CD4-positive, CD25-positive, alpha-beta regulatory T cell (primary cell): ENCODE data around the gene NASP. TPM values are rescaled to one million over a fixed set of nuclear protein-coding genes. Genes with fewer than 3 reads are reported as not detected.
"Not testable (repeated sequence)": the region's sequence is repeated elsewhere in the genome, so short reads cannot be mapped to it uniquely, and the experiment has no call there.

Source experiments
- ATAC-seq, 2 donors: fragments of 150-1000 bp; cut with Tn5 transposase; one replicate each; pipeline ENCODE4 v1.10.0; 2021; ENCODE audit warnings: low read depth in 2 of 2, moderate number of reproducible peaks in 2 of 2, moderate library complexity in 1 of 2
- DNase-seq, 3 donors: peaks; one replicate each; pipeline versions ENCODE4 v3.0.0 to v3.0.0-alpha.2; 2012 to 2022; ENCODE audit warnings: mixed read lengths in 1 of 3
- H3K27ac ChIP-seq: one replicate; pipeline ENCODE4 v1.7.0; 2013; ENCODE audit warnings: mild to moderate bottlenecking, low read length; ENCODE audit not compliant: insufficient read depth, poor library complexity, severe bottlenecking
- H3K27me3 ChIP-seq: one replicate; pipeline ENCODE4 v1.7.0; 2013; ENCODE audit warnings: low read length; ENCODE audit not compliant: control insufficient read depth, insufficient read depth
- H3K36me3 ChIP-seq: one replicate; pipeline ENCODE4 v1.7.0; 2013; ENCODE audit warnings: mild to moderate bottlenecking, low read length, moderate library complexity; ENCODE audit not compliant: control insufficient read depth, insufficient read depth
- H3K4me1 ChIP-seq: 2 replicates; pipeline ENCODE4 v1.7.0; 2013; ENCODE audit warnings: mild to moderate bottlenecking, low read length; ENCODE audit not compliant: insufficient read depth, control insufficient read depth, poor library complexity, severe bottlenecking
- H3K4me3 ChIP-seq: one replicate; pipeline ENCODE4 v1.7.0; 2013; ENCODE audit warnings: low read depth, mild to moderate bottlenecking, low read length, moderate library complexity
- H3K9me3 ChIP-seq, 2 experiments: 1 replicate in 1 of 2; 2 replicates in 1 of 2; pipeline ENCODE4 v1.7.0; 2013; ENCODE audit warnings: low read length in 2 of 2, mild to moderate bottlenecking in 1 of 2, moderate library complexity in 1 of 2; ENCODE audit not compliant: control insufficient read depth in 2 of 2
- H3K27ac Mint-ChIP-seq, 3 donors: one replicate each; pipeline ENCODE4 v1.8.0; 2020 to 2022; ENCODE audit warnings: mild to moderate bottlenecking in 3 of 3, mixed read lengths in 3 of 3, moderate library complexity in 2 of 3
- H3K27me3 Mint-ChIP-seq: one replicate; pipeline ENCODE4 v1.8.0; 2022; ENCODE audit warnings: mild to moderate bottlenecking, mixed read lengths
- H3K36me3 Mint-ChIP-seq: one replicate; pipeline ENCODE4 v1.8.0; 2020; ENCODE audit warnings: mixed read lengths
- H3K4me1 Mint-ChIP-seq, 4 donors: one replicate each; pipeline ENCODE4 v1.8.0; 2020 to 2022; ENCODE audit warnings: mixed read lengths in 4 of 4, mild to moderate bottlenecking in 1 of 4
- H3K4me3 Mint-ChIP-seq, 4 donors: one replicate each; pipeline ENCODE4 v1.8.0; 2020 to 2022; ENCODE audit warnings: mild to moderate bottlenecking in 4 of 4, mixed read lengths in 4 of 4, moderate library complexity in 3 of 4
- H3K9me3 Mint-ChIP-seq, 7 donors: one replicate each; pipeline ENCODE4 v1.8.0; 2020 to 2022; ENCODE audit warnings: mixed read lengths in 7 of 7, mild to moderate bottlenecking in 3 of 7, moderate library complexity in 2 of 7
- polyA plus RNA-seq, 4 donors: library from polyadenylated mRNA; unstranded; fragments of 300-500 nt; fragmentation: Illumina TruSeq; gene quantifications; one replicate each; pipeline ENCODE4 v1.2.3, GENCODE V29; 2021
- total RNA-seq: library from RNA; stranded (reverse); gene quantifications from one replicate; pipeline ENCODE4 v1.2.3, GENCODE V29; 2022

Gene NASP
- total and polyA plus RNA-seq, 5 donors from 2014 or later, result 77.8 to 147 (median 81.7) TPM

DNA sequence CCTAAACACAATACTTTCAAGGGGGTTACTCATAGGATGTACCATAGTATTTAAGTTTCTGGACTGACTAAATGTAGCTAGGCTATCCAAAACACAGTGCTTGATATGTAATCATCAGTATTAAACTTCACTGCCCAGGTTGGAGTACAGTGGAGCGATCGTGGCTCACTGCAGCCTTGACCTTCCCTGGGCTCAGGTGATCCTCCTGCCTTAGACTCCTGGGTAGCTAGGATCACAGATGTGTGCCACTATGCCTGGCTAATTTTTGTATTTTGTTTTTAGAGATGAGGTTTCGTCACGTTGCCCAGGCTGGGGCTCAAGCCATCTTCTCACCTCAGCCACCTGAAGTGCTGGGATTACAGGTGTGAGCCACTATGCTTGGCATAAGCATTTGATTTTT, 10.6 kb downstream of the NASP start:
- DNase-seq, result no peak
- Mint-ChIP-seq H3K36me3 (peaks cover 22% of the 10 kb centered on the region), H3K9me3 (no peaks in the 10 kb centered on the region), H3K4me1 (peaks cover 0 to 45% (median 27%) of the 10 kb centered on the region in 4 donors), H3K27ac (peak overlapping the region in 1 of 3 donors; percentile 17), H3K27me3 (no peaks in the 10 kb centered on the region), H3K4me3 (no peak overlapping the region)
- Histone ChIP-seq H3K27me3 (no peaks in the 10 kb centered on the region), H3K4me3 (no peak overlapping the region), H3K36me3 (peaks cover 50% of the 10 kb centered on the region), H3K9me3 (no peaks in the 10 kb centered on the region), H3K4me1 (peaks cover 5% of the 10 kb centered on the region), H3K27ac (no peak overlapping the region)
- no peak for ATAC-seq

DNA sequence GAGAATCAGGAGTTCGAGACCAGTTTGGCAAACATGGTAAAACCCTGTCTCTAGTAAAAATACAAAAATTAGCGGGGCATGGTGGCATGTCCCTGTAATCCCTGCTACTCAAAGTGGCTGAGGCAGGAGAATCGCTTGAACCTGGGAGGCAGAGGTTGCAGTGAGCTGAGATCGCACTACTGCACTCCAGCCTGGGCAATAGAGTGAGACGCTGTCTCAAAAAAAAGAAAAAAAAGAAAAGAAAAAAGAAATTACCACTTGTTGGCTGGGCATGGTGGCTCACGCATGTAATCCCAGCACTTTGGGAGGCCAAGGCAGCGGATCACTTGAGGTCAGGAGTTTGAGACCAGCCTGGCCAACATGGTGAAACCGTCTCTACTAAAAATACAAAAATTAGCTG, 12.9 kb downstream of the NASP start:
- not testable (repeated sequence) for DNase-seq, H3K27me3 ChIP-seq, H3K9me3 ChIP-seq, ATAC-seq, H3K4me3 ChIP-seq, H3K9me3 Mint-ChIP-seq, H3K4me1 ChIP-seq, H3K27ac ChIP-seq, H3K27ac Mint-ChIP-seq, H3K27me3 Mint-ChIP-seq, H3K4me3 Mint-ChIP-seq
- Mint-ChIP-seq H3K4me1 (peaks cover 17 to 50% (median 33%) of the 10 kb centered on the region in 4 donors), H3K36me3 (peaks cover 29% of the 10 kb centered on the region)
- peaks cover 41% of the 10 kb centered on the region for H3K36me3 ChIP-seq

DNA sequence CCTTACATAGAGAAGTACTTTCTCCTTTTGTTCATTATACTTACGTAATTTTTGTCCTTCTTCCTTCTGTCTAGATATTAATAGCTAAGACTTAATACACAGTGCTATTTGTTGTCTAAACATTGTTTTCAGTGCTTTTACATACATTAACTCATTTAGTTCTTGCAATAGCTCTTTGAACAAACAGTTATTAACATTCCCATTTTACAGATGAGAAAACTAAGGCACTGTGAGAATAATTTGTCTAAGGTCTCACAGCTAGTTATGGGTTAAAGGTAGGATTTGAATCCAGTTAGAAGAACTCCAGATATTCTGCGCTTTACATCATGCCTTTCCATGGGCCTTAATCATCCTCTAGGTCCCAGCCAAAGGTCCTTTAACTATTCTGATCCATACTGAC, 20.4 kb downstream of the NASP start:
- ATAC-seq, result no peak

DNA sequence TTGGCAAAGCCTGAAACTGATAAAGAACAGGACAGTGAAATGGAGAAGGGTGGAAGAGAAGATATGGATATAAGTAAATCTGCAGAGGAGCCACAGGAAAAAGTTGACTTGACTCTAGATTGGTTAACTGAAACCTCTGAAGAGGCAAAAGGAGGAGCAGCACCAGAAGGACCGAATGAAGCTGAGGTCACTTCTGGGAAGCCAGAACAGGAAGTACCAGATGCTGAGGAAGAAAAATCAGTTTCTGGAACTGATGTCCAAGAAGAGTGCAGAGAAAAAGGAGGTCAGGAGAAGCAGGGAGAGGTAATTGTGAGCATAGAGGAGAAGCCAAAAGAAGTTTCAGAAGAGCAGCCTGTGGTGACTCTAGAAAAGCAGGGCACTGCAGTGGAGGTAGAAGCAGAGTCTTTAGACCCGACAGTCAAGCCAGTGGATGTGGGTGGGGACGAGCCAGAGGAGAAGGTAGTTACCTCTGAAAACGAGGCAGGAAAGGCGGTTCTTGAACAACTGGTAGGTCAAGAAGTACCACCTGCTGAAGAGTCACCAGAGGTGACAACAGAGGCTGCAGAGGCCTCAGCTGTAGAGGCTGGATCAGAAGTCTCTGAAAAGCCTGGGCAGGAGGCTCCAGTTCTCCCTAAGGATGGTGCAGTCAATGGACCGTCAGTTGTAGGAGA, 23.7 kb downstream of the NASP start:
- H3K4me1 Mint-ChIP-seq, result peaks cover 31 to 42% (median 36%) of the 10 kb centered on the region in 4 donors
- no peaks in the 10 kb centered on the region for H3K9me3 Mint-ChIP-seq
- no peaks in the 10 kb centered on the region for H3K27me3 Mint-ChIP-seq
- no peaks in the 10 kb centered on the region for H3K27me3 ChIP-seq
- no peaks in the 10 kb centered on the region for H3K9me3 ChIP-seq
- H3K27ac ChIP-seq, result no peak overlapping the region
- peak overlapping the region; percentile 82 to 92 (median 88) for H3K27ac Mint-ChIP-seq
- H3K36me3 ChIP-seq, result peaks cover 58% of the 10 kb centered on the region
- peak in 1 of 2 donors; percentile 30 for ATAC-seq
- DNase-seq, result peak in 1 of 3 donors; percentile 17
- peak overlapping the region in 2 of 4 donors; percentile 0 to 49 for H3K4me3 Mint-ChIP-seq
- H3K4me3 ChIP-seq, result no peak overlapping the region
- H3K36me3 Mint-ChIP-seq, result peaks cover 48% of the 10 kb centered on the region
- peaks cover 8% of the 10 kb centered on the region for H3K4me1 ChIP-seq

More for the DNA sequence above, 20.4 kb downstream of the NASP start:
- Mint-ChIP-seq H3K27ac (no peak overlapping the region), H3K4me1 (peaks cover 49 to 61% (median 54%) of the 10 kb centered on the region in 4 donors), H3K36me3 (peaks cover 49% of the 10 kb centered on the region), H3K27me3 (no peaks in the 10 kb centered on the region), H3K9me3 (no peaks in the 10 kb centered on the region), H3K4me3 (no peak overlapping the region)
- no peak overlapping the region for H3K4me3 ChIP-seq
- no peaks in the 10 kb centered on the region for H3K27me3 ChIP-seq
- no peak overlapping the region for H3K27ac ChIP-seq
- peaks cover 47% of the 10 kb centered on the region for H3K36me3 ChIP-seq
- no peaks in the 10 kb centered on the region for H3K9me3 ChIP-seq
- H3K4me1 ChIP-seq, result peaks cover 8% of the 10 kb centered on the region
- no peak for DNase-seq

DNA sequence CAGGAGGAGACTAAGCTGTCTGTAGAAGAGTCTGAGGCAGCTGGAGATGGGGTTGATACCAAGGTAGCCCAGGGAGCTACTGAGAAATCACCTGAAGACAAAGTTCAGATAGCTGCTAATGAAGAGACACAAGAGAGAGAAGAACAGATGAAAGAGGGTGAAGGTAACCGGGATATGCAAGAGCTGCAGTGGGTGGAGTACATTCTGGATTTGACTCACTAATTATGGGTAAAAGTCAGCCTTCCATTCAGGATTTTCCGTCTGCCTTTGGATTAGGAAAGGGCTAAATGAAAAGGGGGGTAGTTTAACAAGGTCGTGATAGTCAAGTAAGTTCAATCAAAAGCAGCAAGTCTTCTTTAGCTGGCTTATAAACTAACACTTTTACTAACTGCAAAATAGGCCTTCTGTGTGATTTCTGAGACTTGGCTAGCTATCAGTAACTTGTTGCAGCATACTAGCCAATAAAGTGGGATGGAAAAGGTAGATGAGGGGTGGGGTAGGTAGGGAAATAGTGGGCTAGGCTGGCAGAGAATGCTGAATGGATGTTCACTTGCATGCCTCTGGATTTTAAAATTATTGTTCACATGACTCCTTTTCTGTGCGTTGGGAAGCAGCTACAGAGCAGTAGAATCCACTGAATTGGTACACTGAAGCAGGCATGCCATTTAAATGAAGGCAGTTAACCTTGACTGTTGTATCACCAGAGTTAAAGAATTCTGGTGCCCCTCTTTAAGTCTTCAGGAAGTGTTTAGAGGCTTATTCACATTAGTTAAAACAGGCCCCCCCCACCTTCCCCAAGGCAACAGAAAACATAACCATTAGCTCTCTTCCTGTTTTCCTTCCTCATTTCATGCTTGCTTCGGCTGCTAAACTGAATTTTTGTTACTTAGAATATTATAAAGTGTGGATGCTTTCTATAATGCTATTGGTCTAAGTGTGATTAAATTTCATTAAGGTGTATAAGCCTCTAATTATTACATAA, 24.6 kb downstream of the NASP start:
- Histone ChIP-seq H3K27me3 (no peaks in the 10 kb centered on the region), H3K9me3 (no peaks in the 10 kb centered on the region), H3K36me3 (peaks cover 58% of the 10 kb centered on the region), H3K4me1 (peaks cover 8% of the 10 kb centered on the region), H3K4me3 (peak overlapping the region; percentile 40), H3K27ac (no peak overlapping the region)
- peak in 1 of 2 donors; percentile 42 for ATAC-seq
- peak overlapping the region in 2 of 4 donors; percentile 23 to 46 for H3K4me3 Mint-ChIP-seq
- no peaks in the 10 kb centered on the region for H3K27me3 Mint-ChIP-seq
- H3K36me3 Mint-ChIP-seq, result peaks cover 52% of the 10 kb centered on the region
- DNase-seq, result peak in 1 of 3 donors; percentile 23
- H3K27ac Mint-ChIP-seq, result peak overlapping the region; percentile 82 to 92 (median 88)
- no peaks in the 10 kb centered on the region for H3K9me3 Mint-ChIP-seq
- peaks cover 31 to 43% (median 36%) of the 10 kb centered on the region in 4 donors for H3K4me1 Mint-ChIP-seq

DNA sequence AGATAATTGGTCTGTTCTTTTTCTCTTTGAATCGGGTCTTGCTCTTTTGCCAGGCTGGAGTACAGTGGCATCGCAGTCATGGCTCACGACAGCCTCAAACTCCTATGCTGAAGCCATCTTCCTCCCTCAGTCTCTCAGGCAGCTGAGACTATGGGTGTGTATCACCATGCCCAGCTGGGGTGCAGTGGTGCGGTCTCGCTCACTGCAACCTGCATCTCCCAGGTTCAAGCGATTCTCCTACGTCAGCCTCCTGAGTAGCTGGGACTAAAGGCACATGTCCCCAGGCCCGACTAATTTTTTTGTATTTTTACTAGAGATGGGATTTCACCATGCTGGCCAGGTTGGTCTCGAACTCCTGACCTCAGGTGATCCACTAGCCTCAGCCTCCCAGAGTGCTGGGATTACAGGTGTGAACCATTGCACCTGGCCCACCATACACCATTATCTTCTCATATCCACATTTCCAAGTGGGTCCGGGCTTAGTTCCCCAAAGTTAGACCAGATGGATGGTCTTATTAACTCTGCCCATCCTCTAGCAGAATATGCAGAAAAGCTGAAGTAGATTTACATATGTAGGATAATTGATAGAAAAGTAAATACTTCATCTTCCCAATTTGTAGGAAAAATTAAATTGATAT, 26.9 kb downstream of the NASP start:
- Histone ChIP-seq H3K36me3 (peaks cover 63% of the 10 kb centered on the region), H3K27ac (no peak overlapping the region), H3K27me3 (no peaks in the 10 kb centered on the region), H3K4me1 (peaks cover 8% of the 10 kb centered on the region), H3K4me3 (no peak overlapping the region), H3K9me3 (no peaks in the 10 kb centered on the region)
- Mint-ChIP-seq H3K4me1 (peaks cover 25 to 39% (median 33%) of the 10 kb centered on the region in 4 donors), H3K27me3 (no peaks in the 10 kb centered on the region), H3K9me3 (no peaks in the 10 kb centered on the region), H3K4me3 (no peak overlapping the region), H3K36me3 (peaks cover 53% of the 10 kb centered on the region), H3K27ac (peak overlapping the region in 1 of 3 donors; percentile 94)
- DNase-seq, result no peak
- ATAC-seq, result no peak

DNA sequence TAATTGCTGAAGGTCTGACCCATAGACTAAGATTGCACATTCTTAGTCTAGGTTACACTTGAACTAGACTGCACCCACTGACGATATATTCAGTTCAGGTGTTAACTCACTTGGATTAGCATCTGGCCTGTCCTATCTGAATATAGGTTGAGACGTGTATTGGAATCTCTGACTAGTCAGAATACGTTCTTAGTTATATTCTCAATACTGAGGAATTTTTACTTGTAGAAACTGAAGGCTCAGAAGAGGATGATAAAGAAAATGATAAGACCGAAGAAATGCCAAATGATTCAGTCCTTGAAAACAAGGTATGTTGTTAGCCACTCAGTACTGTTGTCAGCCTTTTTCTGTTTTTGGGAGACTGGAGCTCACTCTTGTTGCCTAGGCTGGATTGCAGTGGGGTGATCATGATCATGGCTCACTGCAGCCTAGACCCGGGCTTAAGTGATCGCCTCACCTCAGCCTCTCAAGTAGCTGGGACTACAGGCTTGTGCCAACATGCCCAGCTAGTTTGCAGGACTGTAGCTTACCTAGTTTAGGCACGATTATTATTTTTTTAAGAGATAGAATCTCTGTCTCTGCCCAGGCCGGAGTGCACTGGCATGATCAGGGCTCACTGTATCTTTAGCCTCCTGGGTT, 29.2 kb downstream of the NASP start:
- H3K36me3 ChIP-seq, result peaks cover 74% of the 10 kb centered on the region

More for the DNA sequence above, 29.2 kb downstream of the NASP start:
- Mint-ChIP-seq H3K27ac (no peak overlapping the region), H3K27me3 (no peaks in the 10 kb centered on the region), H3K4me1 (peaks cover 7 to 24% (median 17%) of the 10 kb centered on the region in 4 donors), H3K36me3 (peaks cover 49% of the 10 kb centered on the region), H3K9me3 (no peaks in the 10 kb centered on the region), H3K4me3 (peak overlapping the region in 1 of 4 donors; percentile 42)
- H3K9me3 ChIP-seq, result no peaks in the 10 kb centered on the region
- ATAC-seq (no peak), DNase-seq (no peak)
- H3K27ac ChIP-seq, result no peak overlapping the region
- peaks cover 8% of the 10 kb centered on the region for H3K4me1 ChIP-seq
- H3K27me3 ChIP-seq, result no peaks in the 10 kb centered on the region
- H3K4me3 ChIP-seq, result no peak overlapping the region
